OCI-LY1 (cell line): ENCODE measurements around the gene SBSN.

Experiments used
- H2AFZ ChIP-seq: fragments of 200-600 bp; sonication (generic), shearing (Covaris generic); 2 replicates; pipeline ENCODE4 v1.6.0; 2014; ENCODE audit warnings: antibody characterized with exemption, mild to moderate bottlenecking, low read length
- H3F3A ChIP-seq: fragments of 200-600 bp; sonication (generic), shearing (Covaris generic); 2 replicates; pipeline ENCODE4 v1.6.0; 2014; ENCODE audit warnings: mild to moderate bottlenecking, antibody characterized with exemption, low read length, moderate library complexity; ENCODE audit not compliant: insufficient read depth
- H3K27ac ChIP-seq: fragments of 200-600 bp; sonication (generic); 2 replicates; pipeline ENCODE4 v1.5.1; 2014; ENCODE audit warnings: low read length, mixed run types, mild to moderate bottlenecking, low read depth; ENCODE audit not compliant: poor library complexity, severe bottlenecking
- H3K27me3 ChIP-seq: fragments of 200-600 bp; sonication (generic); 2 replicates; pipeline ENCODE4 v1.6.0; 2014; ENCODE audit warnings: antibody characterized with exemption, mild to moderate bottlenecking, low read length, moderate library complexity; ENCODE audit not compliant: insufficient read depth
- H3K36me3 ChIP-seq: fragments of 200-600 bp; sonication (generic); 2 replicates; pipeline ENCODE4 v1.6.1; 2014; ENCODE audit warnings: mild to moderate bottlenecking, antibody characterized with exemption, low read length, moderate library complexity, mixed read lengths; ENCODE audit not compliant: insufficient read depth
- H3K4me1 ChIP-seq: fragments of 200-600 bp; sonication (generic); 2 replicates; pipeline ENCODE4 v1.5.1; 2014; ENCODE audit warnings: mild to moderate bottlenecking, low read length, moderate library complexity; ENCODE audit not compliant: insufficient read depth, severe bottlenecking
- H3K4me2 ChIP-seq: fragments of 200-600 bp; sonication (generic), shearing (Covaris generic); 2 replicates; pipeline ENCODE4 v1.6.1; 2014; ENCODE audit warnings: low read length
- H3K4me3 ChIP-seq: fragments of 200-600 bp; sonication (generic); 2 replicates; pipeline ENCODE4 v1.5.1; 2014; ENCODE audit warnings: low read length, low read depth, mild to moderate bottlenecking, mixed read lengths; ENCODE audit not compliant: poor library complexity, severe bottlenecking
- H3K79me2 ChIP-seq: fragments of 200-600 bp; shearing (Covaris generic); 2 replicates; pipeline ENCODE4 v1.6.1; 2016; ENCODE audit warnings: mixed run types, low read length, mixed read lengths; ENCODE audit not compliant: insufficient read depth
- H3K9ac ChIP-seq: fragments of 200-600 bp; sonication (generic), shearing (Covaris generic); 2 replicates; pipeline ENCODE4 v1.6.1; 2014; ENCODE audit warnings: mild to moderate bottlenecking, low read length, mixed read lengths
- H3K9me2 ChIP-seq: fragments of 200-600 bp; sonication (generic), shearing (Covaris generic); 2 replicates; pipeline ENCODE4 v1.6.1; 2014; ENCODE audit warnings: low read depth, mild to moderate bottlenecking, low read length, mixed read lengths
- H3K9me3 ChIP-seq: fragments of 200-600 bp; shearing (Covaris generic); 2 replicates; pipeline ENCODE4 v1.6.1; 2014; ENCODE audit warnings: low read length, mixed read lengths
- H4K20me1 ChIP-seq: fragments of 200-600 bp; sonication (generic), shearing (Covaris generic); 2 replicates; pipeline ENCODE4 v1.6.0; 2016; ENCODE audit warnings: mild to moderate bottlenecking, low read length; ENCODE audit not compliant: insufficient read depth
- EZH2 ChIP-seq: fragments of 200-600 bp; sonication (generic), shearing (Covaris generic); IDR thresholded peaks from 2 replicates; pipeline ENCODE4 v1.8.0; 2017; ENCODE audit warnings: borderline replicate concordance, mixed run types, mild to moderate bottlenecking, antibody characterized with exemption, low read length, moderate library complexity, mixed read lengths
- TF ChIP-seq, protein P1 (sequence below): fragments of 200-600 bp; sonication (generic), shearing (Covaris generic); IDR thresholded peaks from 2 replicates; pipeline ENCODE4 v1.5.1; 2017; ENCODE audit warnings: mild to moderate bottlenecking, antibody characterized with exemption, low read length, moderate library complexity, mixed read lengths

The SBSN gene, protein sequence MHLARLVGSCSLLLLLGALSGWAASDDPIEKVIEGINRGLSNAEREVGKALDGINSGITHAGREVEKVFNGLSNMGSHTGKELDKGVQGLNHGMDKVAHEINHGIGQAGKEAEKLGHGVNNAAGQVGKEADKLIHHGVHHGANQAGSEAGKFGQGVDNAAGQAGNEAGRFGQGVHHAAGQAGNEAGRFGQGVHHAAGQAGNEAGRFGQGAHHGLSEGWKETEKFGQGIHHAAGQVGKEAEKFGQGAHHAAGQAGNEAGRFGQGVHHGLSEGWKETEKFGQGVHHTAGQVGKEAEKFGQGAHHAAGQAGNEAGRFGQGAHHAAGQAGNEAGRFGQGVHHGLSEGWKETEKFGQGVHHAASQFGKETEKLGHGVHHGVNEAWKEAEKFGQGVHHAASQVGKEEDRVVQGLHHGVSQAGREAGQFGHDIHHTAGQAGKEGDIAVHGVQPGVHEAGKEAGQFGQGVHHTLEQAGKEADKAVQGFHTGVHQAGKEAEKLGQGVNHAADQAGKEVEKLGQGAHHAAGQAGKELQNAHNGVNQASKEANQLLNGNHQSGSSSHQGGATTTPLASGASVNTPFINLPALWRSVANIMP

DNA sequence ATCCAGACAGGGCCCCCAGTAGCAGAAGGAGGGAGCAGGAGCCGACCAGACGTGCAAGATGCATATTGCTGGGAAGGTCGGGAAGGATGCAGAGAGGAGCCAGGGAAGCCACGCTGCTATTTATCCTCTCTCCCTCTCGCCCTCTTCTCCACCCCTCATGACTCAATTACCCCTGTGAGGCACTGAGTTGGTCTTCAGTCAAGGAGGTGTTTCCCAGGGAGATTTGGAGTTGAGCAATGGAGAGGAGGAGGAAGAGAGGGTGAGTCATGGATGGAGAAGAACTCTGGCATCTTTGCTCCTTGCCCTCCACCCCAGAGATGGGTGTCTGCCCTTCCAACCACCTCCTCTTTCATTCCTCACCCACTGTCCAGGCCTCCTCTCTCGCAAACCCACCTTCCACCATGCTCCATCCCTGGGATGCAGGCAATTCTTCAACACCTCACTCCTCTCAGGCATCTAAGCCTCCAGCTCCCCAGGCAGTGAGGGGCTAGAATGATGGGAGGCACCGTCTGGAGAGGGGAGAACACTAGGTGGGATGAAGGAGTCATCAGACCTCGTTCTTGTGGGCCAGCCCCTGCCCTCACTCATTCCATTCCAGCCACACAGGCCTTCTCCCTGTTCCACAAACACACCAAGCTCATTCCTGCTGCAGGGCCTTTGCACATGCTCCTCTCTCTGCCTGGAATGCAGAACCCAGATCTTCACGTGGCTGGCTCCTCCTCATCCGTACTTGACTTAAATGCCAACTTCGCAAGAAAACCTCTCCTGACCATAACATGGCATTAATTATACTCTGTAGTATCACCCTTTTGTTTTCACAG, at the start of gene SBSN:
Gene SBSN (minus strand): TSS at position 94 of the 821 bp plus-strand sequence. CDS start 30 bp downstream, at position 64.
- Histone ChIP-seq H3K9me3 (no peaks in the 10 kb centered on the region), H3K27me3 (0 out of 2 replicates have a peak, but pooled peaks cover 5% of the 10 kb centered on the region), H3F3A (no peaks in the 10 kb centered on the region), H3K36me3 (no peaks in the 10 kb centered on the region), H3K9me2 (no peaks in the 10 kb centered on the region), H2AFZ (no peak within 1 kb of the TSS), H3K4me3 (no peak within 1 kb of the TSS), H3K27ac (no peak within 1 kb of the TSS), H3K4me1 (no peaks in the 10 kb centered on the region), H3K4me2 (no peak within 1 kb of the TSS), H3K9ac (no peak within 1 kb of the TSS), H4K20me1 (no peaks in the 10 kb centered on the region), H3K79me2 (no peaks in the 10 kb centered on the region)
- TF ChIP-seq, protein P1, sequence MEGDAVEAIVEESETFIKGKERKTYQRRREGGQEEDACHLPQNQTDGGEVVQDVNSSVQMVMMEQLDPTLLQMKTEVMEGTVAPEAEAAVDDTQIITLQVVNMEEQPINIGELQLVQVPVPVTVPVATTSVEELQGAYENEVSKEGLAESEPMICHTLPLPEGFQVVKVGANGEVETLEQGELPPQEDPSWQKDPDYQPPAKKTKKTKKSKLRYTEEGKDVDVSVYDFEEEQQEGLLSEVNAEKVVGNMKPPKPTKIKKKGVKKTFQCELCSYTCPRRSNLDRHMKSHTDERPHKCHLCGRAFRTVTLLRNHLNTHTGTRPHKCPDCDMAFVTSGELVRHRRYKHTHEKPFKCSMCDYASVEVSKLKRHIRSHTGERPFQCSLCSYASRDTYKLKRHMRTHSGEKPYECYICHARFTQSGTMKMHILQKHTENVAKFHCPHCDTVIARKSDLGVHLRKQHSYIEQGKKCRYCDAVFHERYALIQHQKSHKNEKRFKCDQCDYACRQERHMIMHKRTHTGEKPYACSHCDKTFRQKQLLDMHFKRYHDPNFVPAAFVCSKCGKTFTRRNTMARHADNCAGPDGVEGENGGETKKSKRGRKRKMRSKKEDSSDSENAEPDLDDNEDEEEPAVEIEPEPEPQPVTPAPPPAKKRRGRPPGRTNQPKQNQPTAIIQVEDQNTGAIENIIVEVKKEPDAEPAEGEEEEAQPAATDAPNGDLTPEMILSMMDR: no peak
- TF ChIP-seq EZH2: no peak

DNA sequence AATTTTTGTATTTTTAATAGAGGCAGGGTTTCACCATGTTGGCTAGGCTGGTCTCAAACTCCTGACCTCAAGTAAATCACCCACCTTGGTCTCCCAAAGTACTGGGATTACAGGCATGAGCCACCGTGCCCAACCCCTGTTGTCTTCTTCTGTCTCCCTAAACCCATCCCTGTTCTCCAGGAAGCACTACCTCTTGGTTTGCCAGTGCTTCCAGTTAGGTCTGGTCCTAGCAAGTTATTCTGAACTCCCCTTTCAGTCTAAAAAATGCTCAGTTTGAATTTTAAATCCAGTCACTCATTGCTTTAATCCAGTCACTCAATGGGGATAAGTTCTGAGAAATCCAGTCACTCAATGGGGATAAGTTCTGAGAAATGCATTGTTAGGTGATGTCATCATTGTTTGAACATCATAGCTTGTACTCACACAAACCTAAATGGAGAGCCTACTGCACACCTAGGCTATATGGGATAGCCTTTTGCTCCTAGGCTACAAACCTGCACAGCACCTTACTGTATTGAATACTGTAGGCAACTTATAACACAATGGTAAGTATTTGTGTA, 43.4 kb upstream of the SBSN start:
- Histone ChIP-seq H3K4me2 (no peak overlapping the region), H3K27ac (no peak overlapping the region), H3K79me2 (no peaks in the 10 kb centered on the region), H3K27me3 (no peaks in the 10 kb centered on the region; the same call in 1 of the 2 replicates), H2AFZ (no peak overlapping the region), H3K4me1 (no peaks in the 10 kb centered on the region), H4K20me1 (no peaks in the 10 kb centered on the region), H3K9me3 (peaks cover 9% of the 10 kb centered on the region), H3K9me2 (no peaks in the 10 kb centered on the region), H3K9ac (no peak overlapping the region), H3K4me3 (no peak overlapping the region), H3F3A (no peaks in the 10 kb centered on the region), H3K36me3 (no peaks in the 10 kb centered on the region; the same call in 1 of the 2 replicates)
- TF ChIP-seq, protein P1: no peak
- TF ChIP-seq EZH2: no peak

DNA sequence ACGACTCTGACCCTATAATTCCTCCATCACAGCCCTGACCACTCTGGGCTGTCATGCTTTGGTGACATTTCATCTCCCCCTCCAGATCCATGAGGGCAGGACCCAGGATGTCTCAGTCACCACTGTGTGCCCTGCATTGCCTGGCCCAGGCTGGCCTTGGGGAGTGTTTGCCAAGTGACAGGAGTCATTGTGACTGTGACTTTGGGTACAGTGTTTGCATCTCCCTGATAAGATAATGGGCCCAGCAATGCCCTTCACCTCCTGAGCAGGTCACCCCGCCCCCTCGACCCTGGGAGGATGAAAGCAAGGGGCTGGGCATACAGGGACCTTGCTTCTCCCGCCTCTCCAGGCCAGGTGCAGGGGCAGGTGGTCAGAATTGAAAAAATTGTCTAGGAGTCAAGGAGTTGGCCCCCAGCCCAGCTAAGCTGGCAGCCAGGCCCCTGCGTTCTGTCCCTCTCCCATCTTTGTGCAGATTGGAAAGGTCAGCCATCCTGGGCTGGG, 41.2 kb upstream of the SBSN start:
- no peak for TF ChIP-seq EZH2
- TF ChIP-seq, protein P1: no peak
- Histone ChIP-seq H3K27me3 (no peaks in the 10 kb centered on the region), H3K4me1 (no peaks in the 10 kb centered on the region), H2AFZ (no peak overlapping the region), H3K4me2 (no peak overlapping the region), H3K27ac (no peak overlapping the region), H3K9me3 (no peaks in the 10 kb centered on the region), H3K79me2 (no peaks in the 10 kb centered on the region), H3K9ac (no peak overlapping the region), H3K36me3 (no peaks in the 10 kb centered on the region), H3F3A (no peaks in the 10 kb centered on the region), H4K20me1 (no peaks in the 10 kb centered on the region), H3K9me2 (no peaks in the 10 kb centered on the region), H3K4me3 (no peak overlapping the region)
